Fibroblast of skin of right biceps (primary cell): ENCODE results near the gene EIF2S1.
"Not testable (repeated sequence)": the region's sequence is repeated elsewhere in the genome, so short reads cannot be mapped to it uniquely, and the experiment has no call there.

Experiments used
- DNase-seq: peaks from one replicate; pipeline ENCODE4 v3.0.0-alpha.2; 2013

EIF2S1 gene

DNA sequence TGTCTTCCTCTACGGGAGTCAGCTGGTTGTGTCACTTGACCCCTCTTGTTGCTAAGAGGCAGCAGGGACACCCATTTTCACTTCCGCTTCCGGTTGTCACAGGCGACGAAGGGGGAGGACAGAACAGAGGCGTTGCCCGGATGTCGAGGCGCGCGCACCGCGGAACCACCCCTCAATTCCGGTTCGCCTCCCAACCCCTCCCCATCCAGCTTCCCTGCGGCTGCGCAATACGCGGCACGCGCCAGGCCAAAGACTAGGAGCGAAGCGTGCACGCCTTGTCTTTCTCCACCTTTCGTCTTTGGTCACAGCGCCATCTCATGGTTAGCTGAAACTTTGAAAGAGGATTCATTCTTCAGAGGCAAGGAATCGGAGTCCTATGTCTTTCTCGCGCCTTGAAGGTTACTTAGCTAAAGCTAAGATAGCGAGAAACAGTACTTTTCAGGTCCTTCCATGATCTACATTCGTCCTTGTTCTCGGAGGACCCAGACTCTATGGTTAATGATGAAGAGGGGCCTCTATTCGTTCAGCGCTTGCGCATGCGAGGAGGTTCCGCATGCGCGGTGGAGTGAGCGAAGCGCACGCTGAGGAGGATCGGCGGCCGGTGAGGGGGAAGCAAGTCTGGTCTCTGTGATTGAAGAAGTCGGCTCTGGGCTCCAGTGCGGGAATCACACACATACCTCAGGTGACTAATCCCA is at the start of gene EIF2S1, which contains the start of gene ATP6V1D:
TSS of gene EIF2S1 (plus strand) at position 554 of the 695 bp plus-strand sequence. CDS start 4,440 bp downstream, outside the sequence.
TSS of gene ATP6V1D (minus strand) at position 30 of the 695 bp plus-strand sequence. CDS start 106 bp downstream, outside the sequence.
- DNase-seq: peak; percentile 99

GRCh38 chr14:67311868-67312267 is 48.3 kb upstream of the EIF2S1 start:
- DNase-seq: no peak

- DNase-seq: no peak
Observed at GRCh38 chr14:67313153-67313552, 47.0 kb upstream of the EIF2S1 start.

GRCh38 chr14:67317822-67318221 is 42.3 kb upstream of the EIF2S1 start:
- DNase-seq: no peak

GRCh38 chr14:67319142-67319541 is 41.0 kb upstream of the EIF2S1 start:
- DNase-seq: peak; percentile 38

GRCh38 chr14:67329666-67330065 is 30.5 kb upstream of the EIF2S1 start:
- DNase-seq: not testable (repeated sequence)

GRCh38 chr14:67331368-67332125 is 28.6 kb upstream of the EIF2S1 start:
- peak; percentile 8 for DNase-seq

DNA sequence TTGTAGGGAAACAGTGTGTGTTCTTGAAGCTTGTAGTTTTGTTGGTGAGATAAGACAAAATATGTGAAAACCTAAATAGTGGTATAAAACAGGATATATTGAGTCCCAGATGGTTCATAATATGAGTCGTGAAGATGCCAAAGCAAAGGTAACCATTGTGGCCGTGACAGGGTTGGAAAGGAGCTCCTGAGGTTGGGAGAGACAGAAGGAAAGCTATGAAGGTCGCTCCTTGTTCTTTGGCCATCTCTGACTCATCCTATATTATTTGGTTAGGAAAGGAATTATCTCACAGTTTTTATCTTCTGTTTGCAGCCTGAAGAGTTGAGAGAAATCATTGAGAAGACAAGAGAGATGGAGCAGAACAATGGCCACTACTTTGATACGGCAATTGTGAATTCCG is 27.7 kb upstream of the EIF2S1 start:
- DNase-seq: no peak

DNA sequence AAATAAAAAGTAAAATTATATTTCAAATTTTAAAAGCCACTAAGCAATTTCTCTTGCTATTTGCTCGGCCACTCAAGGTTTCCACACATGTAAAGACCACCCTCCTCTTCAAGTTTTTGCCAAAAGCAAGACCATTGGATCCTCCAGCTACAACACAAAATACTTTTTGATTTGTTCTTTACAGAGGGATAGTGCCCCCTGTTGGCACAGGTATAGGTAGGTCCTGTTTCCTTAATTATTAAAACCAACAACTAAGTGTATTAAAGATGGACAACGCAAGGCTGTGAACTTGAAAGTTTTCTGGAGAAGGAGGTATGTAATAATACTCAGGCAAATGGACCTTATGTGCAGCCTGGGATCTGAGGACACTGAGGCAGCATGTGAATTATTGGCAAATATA is 24.3 kb upstream of the EIF2S1 start:
- DNase-seq: peak; percentile 16

- DNase-seq: not testable (repeated sequence)
Observed at GRCh38 chr14:67341231-67341630, 18.9 kb upstream of the EIF2S1 start.

DNA sequence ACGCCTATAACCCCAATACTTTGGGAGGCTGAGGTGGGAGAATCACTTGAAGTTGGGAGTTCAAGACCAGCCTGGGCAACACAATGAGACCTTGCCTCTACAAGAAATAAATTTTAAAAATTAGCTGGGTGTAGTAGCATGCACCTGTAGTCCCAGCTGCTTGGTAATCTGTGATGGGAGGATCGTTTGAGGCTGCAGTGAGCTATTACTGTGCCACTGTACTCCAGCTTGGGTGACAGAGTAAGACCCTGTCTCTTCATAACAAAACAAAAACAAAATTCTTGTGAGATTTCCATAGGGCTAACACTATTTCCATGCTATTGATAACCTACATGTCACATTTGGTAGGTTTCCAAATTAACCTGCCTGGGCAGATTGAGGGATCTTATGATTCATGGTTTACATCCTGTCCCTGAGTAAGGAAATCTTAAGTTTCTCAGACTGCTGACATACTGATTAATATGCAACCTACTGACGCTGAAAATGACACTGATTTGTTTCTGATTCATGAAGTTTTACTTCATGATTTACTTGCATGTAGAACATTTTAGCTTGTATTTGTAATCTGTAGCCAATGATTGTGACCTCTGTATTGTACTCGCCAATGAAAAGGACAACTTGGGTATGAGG is 16.4 kb upstream of the EIF2S1 start:
- no peak for DNase-seq

GRCh38 chr14:67345583-67345982 is 14.5 kb upstream of the EIF2S1 start:
- no peak for DNase-seq

- no peak for DNase-seq
Observed at GRCh38 chr14:67352055-67352454, 8.1 kb upstream of the EIF2S1 start.

- DNase-seq: no peak
Observed at GRCh38 chr14:67357186-67357968, 2.8 kb upstream of the EIF2S1 start.

DNA sequence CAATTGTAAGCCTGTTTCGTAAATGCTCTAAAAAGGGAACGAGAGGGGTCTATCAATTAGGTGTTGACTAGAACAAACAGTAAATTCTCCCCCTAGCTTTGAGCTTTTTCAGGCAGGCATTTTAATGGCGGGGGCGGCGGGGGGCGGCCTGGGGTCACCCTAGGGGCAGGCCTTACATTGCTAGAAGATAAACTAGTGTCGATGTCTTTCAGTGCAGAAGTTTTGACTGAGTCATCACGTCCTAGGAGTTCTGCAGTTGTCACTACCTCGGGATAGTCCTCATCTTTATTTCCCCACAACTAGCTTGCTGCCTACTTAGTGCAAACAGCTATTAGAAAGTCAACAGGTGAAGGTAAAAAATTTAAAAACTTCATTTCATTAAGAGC is 2.2 kb upstream of the EIF2S1 start:
- DNase-seq: peak; percentile 19

GRCh38 chr14:67358924-67359774 is 979 bp upstream of the EIF2S1 start:
- peak; percentile 69 for DNase-seq

DNA sequence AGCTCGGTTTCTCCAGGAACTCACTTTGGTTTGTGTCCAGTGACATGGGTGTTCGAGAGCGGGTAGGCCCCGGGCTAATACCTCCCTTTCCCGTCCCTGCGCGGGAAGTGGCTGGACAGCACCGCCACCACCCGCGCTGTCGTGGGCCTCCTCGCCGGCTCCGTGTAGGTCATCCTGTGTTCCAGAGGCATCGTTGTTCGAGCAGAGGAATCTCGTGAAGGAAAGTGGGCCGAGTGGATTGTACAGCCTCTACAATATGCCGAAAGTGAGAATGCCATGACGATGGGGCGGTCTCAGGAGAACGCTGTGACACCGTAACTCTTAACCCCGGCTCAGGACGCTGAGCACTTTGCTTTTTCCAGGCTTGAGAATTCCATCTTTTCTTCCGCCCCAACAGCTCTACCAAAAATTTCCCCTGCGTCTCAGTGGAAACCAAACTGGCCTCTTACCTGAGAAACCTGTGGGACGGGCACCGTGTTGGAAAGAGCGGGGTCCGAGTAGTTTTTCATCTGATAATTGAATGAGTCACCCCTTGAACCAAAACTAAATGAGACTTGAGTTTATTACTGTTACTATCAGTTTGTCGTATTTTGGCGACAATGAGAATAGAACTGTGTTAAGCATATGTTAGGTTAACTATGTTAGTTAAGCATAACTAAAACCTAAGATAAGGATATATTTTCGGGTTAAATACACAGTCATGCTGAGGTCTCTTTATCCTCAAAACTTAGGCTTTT is 510 bp downstream of the EIF2S1 start:
- no peak for DNase-seq

GRCh38 chr14:67365476-67365875 is 5.3 kb downstream of the EIF2S1 start:
- no peak for DNase-seq

DNA sequence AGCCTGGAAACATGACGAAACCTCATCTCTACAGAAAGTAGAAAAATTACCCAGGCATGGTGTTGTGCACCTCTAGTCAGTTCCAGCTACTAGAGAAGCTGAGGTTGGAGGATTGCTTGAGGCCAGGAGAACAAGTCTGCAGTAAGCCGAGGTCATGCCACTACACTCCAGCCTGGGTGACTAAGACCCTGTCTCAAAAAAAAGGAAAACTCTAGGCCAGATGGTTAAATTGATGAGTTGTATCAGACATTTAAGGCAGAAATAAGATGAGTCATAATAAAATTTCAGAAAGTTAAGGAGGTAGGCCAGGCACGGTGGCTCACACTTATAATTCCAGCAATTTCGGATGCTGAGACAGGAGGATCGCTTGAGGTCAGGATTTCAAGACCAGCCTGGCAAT is 10.7 kb downstream of the EIF2S1 start:
- DNase-seq: no peak

DNA sequence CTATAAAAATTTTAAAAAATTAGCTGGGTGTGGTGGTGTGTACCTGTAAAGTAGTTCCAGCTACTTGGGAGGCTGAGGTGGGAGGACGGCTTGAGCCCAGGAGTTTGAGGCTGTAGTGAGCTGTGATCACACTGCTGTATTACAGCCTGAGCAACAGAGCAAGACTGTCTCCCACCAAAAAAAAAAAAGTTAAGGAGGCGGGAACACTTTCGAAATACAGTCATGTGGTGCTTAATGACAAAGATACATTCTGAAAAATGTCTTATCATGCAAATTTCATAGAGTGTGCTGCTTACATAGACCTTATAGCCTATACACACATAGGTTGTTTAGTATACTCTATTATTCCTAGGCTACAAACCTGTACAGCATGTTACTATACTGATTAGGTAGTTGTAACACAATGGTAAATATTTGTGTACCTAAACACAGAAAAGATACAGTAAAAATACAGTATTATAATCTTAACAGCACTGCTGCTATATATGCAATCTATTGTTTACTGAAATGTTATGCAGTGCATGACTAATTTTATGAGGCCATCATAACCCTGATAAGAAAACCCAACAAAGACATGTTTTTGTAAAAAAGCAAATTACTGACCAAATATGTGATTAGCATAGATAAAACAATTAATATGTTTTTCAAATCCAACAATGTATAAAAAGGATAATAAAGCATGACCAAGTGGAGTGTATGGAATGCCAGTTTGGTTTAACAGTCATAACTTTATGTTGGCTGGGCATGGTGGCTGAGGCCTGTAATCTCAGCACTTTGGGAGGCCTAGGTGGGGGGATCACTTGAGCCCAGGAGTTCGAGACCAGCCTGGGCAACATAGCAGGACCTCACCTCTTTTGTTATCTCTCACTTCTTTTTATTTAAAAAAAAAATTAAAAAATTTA is 11.4 kb downstream of the EIF2S1 start:
- no peak for DNase-seq
